GM21381 (cell line): ENCODE measurements around the gene MLXIPL.
"Not testable (repeated sequence)": the region's sequence is repeated elsewhere in the genome, so short reads cannot be mapped to it uniquely, and the experiment has no call there.

Experiments
- ATAC-seq: cut with Tn5 transposase; IDR thresholded peaks from one replicate; pipeline ENCODE4 v1.9.1; 2021; ENCODE audit warnings: mild to moderate bottlenecking, moderate library complexity; ENCODE audit not compliant: unreplicated experiment

Gene MLXIPL

DNA sequence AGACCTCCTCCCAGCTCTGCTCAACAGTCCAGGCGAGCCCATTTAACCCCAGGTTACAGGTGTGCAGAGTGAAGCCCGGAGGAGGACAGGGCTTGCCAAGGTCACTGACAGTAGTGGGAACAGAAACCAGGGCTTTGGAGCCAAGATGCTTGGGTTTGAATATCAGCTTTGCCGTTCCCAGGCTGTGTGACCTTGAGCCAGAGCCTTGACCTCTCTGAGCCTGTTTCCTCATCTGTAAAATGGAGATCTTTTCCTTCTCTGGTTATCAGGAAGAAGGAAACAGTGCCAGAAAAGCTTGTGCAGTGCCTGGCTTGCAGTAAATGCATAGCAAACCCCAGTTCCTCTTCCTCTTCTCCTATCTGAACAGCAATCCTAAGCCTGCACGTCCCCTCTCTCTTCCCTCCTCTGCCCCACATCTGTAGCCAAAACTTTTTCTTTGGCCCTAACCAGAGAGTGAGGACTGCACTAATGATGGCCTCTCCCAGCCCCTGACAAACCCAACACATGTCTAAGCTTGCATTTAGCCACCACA, 21.4 kb upstream of the MLXIPL start:
- no peak for ATAC-seq

DNA sequence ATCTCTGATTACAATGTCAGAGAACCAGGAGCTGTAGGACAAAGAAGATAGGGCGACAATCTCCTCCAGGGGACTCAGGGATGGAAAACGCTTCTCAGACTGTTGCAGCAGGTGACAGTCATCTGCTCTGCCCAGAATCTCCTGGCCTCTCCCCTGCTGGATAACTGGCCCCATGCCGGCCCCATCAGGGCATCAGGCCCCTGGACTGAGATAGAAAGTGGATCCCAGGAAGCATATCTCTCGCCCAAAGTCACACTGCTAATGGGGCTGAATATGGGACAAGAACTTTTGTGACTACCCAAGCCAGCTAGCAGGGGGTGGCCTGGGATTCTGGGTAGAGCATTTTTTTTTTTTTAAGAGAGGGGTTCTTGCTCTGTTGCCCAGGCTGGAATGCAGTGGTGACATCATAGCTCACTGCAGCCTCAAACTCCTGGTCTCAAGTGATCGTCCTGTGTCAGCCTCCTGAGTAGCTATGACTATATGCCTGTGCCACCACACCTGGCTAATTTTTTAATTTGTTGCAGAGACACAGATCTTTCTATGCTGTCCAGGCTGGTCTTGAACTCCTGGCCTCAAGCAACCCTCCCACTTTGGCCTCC, 20.5 kb upstream of the MLXIPL start:
- no peak for ATAC-seq

DNA sequence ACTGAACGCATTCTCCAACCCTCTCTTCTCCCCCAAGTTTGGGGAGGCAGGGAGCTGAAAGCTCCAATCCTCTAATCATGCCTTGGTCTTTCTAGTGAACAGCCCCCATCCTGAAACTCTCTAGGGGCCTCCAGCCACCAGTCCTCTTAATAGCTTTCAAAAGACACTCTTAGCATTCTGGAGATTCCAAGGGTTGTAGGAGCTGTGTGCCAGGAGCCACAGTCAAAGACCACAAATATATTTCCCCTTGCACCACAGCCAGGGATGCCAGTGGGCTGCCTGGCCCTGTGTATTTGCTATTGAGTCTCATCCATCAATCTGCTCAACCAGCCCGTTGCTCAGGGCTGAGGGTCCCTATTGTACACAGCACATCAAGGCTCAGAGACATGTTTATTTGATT, 18.5 kb upstream of the MLXIPL start:
- no peak for ATAC-seq

DNA sequence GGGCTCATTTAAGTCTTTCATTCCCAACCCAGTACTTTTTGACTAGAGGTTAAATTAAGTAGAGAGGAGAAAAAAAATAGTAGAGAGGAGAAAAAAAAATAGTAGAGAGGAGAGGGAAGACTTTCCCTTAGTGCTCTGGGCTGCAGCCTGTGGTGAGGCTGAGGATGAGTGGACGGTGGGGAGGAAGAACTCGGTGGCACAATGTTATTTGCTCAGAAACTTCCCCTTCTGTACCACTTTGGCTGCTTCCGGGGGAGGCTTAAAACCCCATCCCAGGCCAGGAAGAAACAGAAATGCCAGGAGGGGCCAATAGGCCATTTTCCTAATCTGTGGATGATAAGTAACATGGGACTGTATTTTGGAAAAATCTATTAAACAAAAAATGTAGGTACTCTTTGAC, 14.6 kb upstream of the MLXIPL start:
- no peak for ATAC-seq

DNA sequence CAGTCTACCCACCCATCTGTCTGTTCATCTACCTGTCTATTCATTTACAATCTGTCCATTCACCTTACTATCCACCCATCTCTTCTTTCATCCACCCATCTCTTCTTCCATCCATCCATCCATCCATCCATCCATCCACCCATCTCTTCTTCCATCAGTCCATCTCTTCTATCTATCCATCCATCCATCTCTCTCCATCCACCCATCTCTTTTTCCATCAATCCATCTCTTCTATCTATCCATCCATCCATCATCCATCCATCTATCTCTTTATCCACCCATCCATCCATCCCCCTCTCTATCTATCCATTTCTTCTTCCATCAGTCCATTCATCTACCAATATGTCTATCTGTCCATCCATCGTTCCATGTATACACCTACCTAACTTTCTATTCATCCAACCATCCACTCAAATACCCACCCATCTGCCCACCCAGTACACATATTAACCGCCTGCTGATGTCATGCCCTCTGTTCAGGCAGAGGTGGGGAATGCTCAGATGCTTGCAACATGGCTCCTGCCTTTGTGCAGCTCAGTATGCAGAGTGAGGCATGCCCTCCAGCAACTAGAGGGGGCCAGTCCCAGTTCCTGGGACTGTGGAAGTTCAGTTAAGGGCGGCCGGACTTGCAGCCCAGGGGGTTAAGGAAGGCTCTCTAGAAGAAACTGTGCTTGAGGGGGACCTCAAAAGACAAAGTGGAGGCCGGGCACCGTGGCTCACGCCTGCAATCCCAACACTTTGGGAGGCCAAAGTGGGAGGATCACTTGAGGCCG, 11.3 kb upstream of the MLXIPL start:
- no peak for ATAC-seq

DNA sequence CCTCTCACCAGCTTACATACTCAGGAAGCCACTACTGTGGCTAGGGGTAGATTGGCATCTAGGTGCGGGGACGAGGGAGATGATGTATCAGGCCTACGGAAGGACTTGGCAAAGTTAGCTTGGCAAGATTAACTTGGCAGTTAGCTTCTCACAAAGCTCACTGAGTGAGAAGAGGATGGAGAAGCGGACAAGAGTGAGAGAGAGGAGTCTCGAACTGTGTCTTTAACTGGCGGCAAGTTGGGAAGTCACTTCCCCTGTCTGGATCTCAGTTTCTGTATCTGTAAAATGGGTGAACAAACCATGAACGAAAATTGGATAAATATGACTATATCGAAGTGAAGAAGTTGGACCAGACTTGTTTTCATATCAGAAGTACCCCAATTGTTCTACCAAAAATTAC, 9.5 kb upstream of the MLXIPL start:
- no peak for ATAC-seq

DNA sequence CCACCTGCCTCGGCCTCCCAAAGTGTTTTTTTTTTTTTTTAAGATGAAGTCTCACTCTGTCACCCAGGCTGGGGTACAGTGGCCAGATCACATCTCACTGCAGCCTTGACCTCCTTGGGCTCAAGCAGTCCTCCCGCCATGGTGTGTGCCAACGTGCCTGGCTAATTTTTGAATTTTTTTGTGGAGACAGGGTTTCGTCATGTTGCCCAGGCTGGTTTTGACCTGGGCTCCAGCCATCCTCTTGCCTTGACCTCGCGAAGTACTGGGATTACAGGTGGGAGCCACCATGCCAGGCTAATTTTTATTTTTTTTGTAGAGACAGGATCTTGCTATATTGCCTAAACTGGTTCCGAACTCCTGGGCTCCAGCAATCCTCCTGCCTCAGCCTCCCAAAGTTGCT, 9.0 kb upstream of the MLXIPL start:
- no peak for ATAC-seq

DNA sequence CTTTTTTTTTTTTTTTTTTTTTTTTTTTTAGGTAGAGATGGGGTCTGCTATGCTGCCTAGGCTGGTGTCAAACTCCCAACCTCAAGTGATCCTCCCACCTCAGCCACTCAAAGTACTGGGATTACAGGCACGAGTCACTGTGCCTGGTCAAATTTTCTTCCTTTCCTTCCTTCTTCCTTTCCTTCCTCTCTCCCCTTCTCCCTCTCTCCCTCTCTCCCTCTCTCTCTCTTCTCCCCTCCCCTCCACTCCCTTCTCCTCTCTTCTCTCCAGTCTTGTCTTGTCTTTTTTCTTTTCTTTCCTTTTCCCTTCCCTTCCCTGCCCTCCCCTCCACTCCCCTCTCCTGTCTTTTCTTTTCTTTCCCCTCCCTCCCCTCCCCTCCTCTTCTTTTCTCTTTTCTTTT, 7.2 kb upstream of the MLXIPL start:
- no peak for ATAC-seq

DNA sequence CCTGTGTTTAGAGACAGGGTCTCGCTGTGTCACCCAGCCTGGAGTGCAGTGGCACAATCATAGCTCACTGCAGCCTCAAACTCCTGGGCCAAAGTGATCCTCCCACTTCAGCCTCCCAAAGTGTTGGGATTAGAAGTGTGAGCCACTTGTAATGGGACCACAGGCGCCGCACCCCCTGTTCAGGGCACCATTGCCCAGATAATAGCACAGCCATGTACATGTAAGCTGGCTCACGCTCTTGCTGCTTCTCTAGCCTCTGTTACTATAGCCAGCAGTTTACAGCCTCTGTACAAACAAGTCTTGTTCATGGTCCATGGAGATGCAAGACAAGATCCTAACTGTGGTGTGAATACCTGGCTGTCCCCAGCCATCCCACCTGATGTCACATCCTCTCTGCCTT, 4.2 kb upstream of the MLXIPL start:
- no peak for ATAC-seq

DNA sequence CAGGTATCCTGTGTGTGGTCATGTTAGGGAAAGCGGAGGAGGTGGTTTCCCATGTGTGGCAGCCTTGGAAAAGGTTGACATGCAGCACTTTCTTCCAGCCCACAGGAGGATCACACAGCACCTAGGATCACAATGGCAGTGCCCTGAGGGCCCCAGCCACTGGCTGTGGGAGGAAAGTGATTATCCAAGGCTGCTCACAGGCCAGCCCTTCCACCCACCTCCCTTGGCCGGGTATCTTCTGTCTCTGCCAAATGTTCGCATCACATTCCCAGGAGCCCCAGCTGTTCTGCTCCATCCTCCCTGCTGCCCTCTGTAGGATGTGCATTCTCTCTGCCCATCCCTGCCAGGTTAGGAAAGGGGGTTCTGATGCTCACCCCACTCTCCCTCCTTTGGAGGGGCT, 2.5 kb upstream of the MLXIPL start:
- no peak for ATAC-seq

DNA sequence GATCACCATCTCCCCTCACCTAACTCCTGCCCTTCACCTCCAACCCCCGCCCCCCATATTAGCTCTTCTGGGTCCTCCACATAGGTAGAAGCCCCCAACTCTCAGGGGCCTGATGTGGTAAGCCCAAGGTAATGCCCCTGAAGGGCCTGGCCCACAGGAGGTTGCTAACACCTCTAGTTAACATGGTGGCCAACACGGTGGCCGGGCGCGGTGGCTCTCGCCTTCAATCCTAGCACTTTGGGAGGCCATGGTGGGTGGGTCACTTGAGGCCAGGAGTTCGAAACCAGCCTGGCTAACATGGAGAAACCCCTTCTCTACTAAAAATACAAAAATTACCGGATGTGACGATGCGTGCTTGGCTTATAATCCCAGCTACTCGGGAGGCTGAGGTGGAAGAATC, 954 bp upstream of the MLXIPL start:
- ATAC-seq = no peak

DNA sequence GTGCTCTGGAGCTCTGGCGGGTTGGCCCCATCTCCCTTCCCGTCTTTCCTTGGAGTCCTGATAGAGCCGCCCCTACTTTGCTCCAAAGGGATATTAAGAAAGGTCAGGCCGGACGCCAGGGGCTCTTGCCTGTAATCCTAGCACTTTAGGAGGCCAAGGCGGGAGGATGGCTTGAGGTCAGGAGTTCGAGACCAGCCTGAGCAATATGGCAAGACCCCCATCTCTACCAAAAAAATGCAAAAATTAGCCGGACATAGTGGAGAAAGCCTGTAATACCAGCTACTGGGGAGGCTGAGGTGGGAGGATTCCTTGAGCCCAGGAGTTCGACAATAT, 313 bp upstream of the MLXIPL start:
- no peak for ATAC-seq

DNA sequence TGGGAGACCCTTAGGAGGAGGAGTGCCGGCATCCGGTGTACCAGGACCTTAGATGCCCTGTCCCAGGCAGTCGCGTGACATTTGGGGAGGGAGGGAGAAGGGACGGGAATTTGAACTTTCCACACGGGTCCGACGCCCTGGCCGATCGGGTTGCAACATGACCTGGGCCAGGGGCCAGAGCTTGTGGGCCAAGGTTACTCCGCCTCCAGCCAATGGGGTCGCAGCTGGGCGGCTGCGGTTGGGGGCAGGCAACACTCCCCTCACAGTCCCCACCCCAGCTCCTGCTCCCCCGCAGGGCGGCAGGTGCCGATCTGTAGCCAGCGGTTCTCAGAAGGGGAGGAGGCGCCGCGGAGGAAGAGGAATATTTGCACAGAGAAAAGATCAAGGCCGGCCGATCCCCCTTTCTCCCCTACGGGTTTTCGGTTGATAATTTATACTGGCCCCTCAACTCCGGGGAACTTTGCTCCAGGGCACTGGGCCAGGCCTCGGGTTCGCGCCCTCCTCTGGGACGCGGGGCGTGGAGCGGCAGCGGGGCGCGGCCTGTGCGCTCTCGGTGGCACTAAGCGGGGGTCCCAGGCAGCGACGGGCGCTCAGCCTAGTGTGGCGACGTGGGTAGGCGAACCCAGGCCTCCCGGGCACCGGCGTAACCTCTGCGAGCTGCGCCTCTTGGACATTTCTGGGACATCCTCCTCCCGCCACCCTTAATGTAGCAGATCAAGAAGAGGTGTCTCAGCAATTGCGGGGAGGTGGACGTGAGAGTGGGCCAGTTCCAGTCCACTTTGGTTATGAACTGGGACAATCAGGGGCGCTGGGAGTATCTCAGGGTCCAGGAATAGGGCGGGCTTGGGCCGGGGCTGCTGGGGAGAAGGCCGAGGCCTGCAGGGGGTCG, 1.2 kb downstream of the MLXIPL start:
- no peak for ATAC-seq

DNA sequence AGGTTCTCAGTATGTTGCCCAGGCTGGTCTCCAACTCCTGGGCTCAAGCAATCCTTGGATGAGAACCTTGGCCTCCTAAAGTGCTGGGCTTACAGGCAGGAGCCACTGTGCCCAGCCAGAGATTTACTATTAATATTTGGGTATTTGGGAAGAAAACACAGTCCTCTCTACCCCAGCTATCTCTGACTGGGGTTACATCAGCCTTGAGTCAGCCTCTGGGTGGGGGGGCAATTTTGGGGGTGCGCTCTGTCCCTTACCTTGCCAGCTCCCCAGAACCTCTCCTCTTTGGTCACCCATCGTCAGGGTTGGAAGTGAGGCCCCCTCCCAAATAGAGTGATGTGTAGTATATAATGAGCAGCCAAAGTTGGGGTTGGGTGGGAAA, 1.8 kb downstream of the MLXIPL start:
- no peak for ATAC-seq

DNA sequence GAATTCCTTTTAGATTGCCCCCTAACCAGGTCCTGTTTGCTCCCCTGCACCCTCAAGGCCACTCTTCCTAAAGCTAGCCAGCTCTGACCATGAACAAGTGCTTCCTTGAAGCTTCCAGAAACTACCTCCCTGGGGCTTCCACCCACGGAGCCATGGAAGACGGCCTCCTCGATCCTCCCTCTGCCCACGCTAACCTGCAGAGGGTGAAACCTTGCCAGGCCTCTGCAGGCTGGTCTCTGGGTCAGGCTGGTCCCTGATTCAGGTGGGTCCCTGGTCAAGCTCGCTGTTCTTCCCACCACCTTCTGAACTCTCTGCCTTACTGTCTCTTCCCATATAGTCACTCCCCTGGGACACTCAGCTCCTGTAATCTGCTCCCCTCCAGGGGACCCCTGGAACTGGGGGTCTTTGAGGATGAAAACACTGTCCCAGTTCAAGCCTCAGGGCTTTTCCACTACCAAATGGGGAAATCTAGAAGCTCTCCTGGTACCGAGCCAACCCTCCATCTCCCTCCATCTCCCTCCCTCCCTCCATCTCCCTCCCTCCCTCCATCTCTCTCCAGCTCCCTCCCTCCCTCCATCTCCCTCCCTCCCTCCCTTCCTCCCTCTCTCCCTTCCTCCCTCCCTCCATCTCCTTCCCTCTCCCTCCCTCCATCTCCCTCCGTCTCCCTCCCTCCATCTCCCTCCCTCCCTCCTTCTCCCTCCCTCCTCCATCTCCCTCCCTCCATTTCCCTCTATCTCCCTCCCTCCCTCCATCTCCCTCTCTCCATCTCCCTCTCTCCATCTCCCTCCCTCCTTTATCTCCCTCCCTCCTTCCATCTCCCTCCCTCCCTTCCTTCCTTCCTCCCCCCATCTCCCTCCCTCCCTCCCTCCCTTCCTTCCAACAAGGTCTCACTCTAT, 2.9 kb downstream of the MLXIPL start:
- ATAC-seq = no peak

DNA sequence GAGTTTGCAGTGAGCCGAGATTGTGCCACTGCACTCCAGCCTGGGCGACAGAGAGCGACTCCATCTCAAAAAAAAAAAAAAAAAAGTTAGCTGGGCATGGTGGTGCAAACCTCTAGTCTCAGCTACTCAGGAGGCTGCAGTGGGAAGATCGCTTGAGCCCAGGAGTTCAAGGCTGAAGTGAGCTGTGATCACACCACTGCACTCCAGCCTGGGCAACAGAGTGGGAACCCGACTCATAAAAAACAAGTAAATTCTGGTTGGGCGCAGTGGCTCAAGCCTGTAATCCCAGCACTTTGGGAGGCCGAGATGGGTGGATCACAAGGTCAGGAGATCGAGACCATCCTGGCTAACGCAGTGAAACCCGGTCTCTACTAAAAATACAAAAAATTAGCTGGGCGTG, 4.9 kb downstream of the MLXIPL start:
- ATAC-seq = not testable (repeated sequence)

DNA sequence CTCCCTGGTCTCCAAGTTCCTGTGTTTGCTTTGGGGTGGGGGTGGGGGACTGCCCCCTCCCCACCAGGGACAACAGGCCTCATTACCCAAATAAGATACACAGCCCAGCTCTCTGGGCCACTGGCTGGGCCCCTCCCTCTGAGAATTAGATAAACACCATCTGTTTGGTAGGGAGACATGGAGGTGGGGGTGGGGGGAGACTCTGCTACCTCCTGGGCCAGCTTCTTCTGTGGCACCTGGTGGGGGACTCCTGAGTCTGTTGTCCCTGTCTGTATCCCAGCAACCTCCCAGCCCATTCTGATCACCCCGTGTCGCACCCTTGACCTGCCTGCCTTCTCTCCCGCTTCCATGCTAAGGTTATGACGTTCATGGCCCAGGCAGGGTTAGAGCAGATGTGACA, 5.8 kb downstream of the MLXIPL start:
- no peak for ATAC-seq

DNA sequence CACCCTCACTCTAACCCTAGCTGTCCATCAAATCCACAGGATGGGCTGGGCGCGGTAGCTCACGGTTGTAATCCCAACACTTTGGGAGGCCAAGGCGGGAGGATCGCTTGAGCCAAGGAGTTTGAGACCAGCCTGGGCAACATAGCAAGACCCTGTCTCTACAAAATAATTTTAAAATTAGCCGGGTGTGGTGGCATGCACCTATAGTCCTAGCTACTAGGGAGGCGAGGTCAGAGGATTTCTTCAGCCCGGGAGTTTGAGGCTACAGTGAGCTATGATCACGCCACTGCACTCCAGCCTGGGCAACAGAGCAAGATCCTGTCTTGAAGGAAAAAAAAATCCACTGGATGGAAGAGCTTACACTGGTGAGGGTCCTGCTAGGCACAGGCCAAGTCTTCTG, 6.8 kb downstream of the MLXIPL start:
- not testable (repeated sequence) for ATAC-seq

DNA sequence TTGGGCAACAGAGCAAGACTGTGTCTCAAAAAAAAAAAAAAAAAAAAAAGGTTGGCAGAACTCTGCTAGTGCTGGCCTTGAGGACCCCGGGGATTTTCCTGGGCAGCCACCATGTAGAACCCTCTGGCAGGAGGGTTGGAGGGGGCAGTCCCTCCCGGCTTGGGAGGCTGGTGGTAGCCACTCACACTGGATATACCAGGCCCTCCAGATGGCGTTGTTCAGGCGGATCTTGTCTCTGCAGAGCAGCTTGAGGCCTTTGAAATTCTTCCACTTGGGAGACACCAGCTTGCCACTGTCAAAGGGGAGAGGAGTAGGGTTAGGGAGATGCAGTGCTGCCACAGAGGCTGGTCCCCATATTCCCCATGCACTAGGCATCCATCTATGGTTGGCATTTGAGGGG, 8.4 kb downstream of the MLXIPL start:
- ATAC-seq = no peak

DNA sequence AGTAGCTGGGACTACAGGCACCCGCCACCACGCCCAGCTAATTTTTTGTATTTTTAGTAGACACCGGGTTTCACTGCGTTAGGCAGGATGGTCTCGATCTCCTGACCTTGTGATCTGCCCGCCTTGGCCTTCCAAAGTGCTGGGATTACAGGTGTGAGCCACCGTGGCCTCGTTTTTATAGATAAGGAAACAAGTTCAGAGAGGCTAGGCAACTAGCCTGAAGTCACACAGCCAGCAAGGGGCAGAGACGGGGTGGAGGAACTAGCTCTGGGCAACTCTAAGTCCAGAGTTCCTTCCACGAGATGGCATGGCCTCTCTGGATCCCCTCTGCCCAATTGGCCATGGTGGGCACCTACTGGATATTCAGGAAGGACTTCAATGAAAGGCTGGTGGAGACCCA, 9.4 kb downstream of the MLXIPL start:
- ATAC-seq = not testable (repeated sequence)
